Ovary (tissue), 9 donors: ENCODE data around the gene SDCCAG8. TPM values are rescaled to one million over a fixed set of nuclear protein-coding genes. Genes with fewer than 3 reads are reported as not detected.

Source experiments
- DNase-seq, 5 donors: peaks; one replicate each; pipeline ENCODE4 v3.0.0-alpha.2; 2019 to 2020
- H3K27ac ChIP-seq, 2 donors: fragments of 200-600 bp; one replicate each; pipeline versions ENCODE4 v1.5.1 to v1.8.0; 2019 to 2022
- H3K27me3 ChIP-seq: fragments of 200-600 bp; one replicate; pipeline ENCODE4 v1.8.0; 2022
- H3K36me3 ChIP-seq: fragments of 200-600 bp; sonication (generic); one replicate; pipeline ENCODE4 v1.5.1; 2019
- H3K4me1 ChIP-seq: one replicate; pipeline ENCODE4 v1.8.1; 2013; ENCODE audit warnings: mild to moderate bottlenecking, moderate library complexity; ENCODE audit not compliant: insufficient read depth
- H3K4me3 ChIP-seq: fragments of 200-600 bp; sonication (generic); one replicate; pipeline ENCODE4 v1.5.1; 2017
- H3K9me3 ChIP-seq, 2 donors: fragments of 200-600 bp in 1 of 2; sonication (generic) in 1 of 2; one replicate each; pipeline versions ENCODE4 v1.5.1 to v1.8.1; 2013 to 2019; ENCODE audit warnings: mild to moderate bottlenecking in 1 of 2, moderate library complexity in 1 of 2
- EP300 ChIP-seq: sonication (generic); formaldehyde crosslinking; IDR thresholded peaks from one replicate; pipeline ENCODE4 v1.6.1; 2017; ENCODE audit warnings: antibody characterized with exemption
- POLR2A ChIP-seq: fragments of 450-650 bp; IDR thresholded peaks from one replicate; pipeline ENCODE4 v1.6.1; 2017; ENCODE audit warnings: antibody characterized with exemption, mild to moderate bottlenecking, moderate library complexity
- WGBS, 3 donors: extraction: QIAGEN DNeasy Blood & Tissue Kit in 1 of 3; methylation state at CpG; one replicate each; pipeline versions ENCODE4 v1.1.5 to v1.1.7; 2013 to 2017; 5-methylcytosine and 5-hydroxymethylcytosine counted together
- intact Hi-C, 4 donors: fragments of 100-400 bp; cut with DNase I; formaldehyde crosslinking; loops; one replicate each; pipeline versions ENCODE4 v1.11.0 to v1.15.1; 2022 to 2023
- polyA plus RNA-seq, 2 donors: library from polyadenylated mRNA; stranded (reverse); fragments of 200-250 nt in 1 of 2; fragments of 350-450 nt in 1 of 2; fragmentation: Illumina TruSeq in 1 of 2; extraction: RNeasy Lipid Tissue Mini Kit (QIAGEN cat#74804) in 1 of 2; gene quantifications; one replicate each; pipeline ENCODE4 v1.2.3, GENCODE V29; 2013 to 2014
- total RNA-seq, 7 donors: library from RNA; depleted of rRNA in 2 of 7; stranded (reverse); fragments of >200 nt in 2 of 7; fragmentation: NEBNext Ultra II Directional in 3 of 7; extraction: Animal tissue kit (Norgen Biotek cat#: 25700) in 3 of 7; gene quantifications; one replicate each; pipeline versions ENCODE4 v1.1.0 to v1.2.4, GENCODE V29; 2016 to 2023
- TF ChIP-seq, protein P1 (sequence below), 3 donors: fragments of 450-650 bp in 2 of 3; fragments of 200-600 bp in 1 of 3; IDR thresholded peaks; one replicate each; pipeline versions ENCODE4 v1.5.1 to v1.8.0; 2016 to 2022; ENCODE audit warnings: antibody characterized with exemption in 3 of 3, mild to moderate bottlenecking in 1 of 3
- donor health status: DM: no; HTN: no; CAD: no; lungs with moderate emphysema.
- donor health status: DM: no; HTN: no; CAD: no.
- donor health status: Bipolar disorder and iron deficiency.
- donor health status: DM: yes; HTN: yes; CAD: no.
- donor health status: DM: no; HTN: no; CAD: no.
- donor health status: DM: yes; HTN: yes; CAD: no.

SDCCAG8 gene
- total and polyA plus RNA-seq, 9 donors: 19.8 to 45.9 (median 30.6) TPM

DNA sequence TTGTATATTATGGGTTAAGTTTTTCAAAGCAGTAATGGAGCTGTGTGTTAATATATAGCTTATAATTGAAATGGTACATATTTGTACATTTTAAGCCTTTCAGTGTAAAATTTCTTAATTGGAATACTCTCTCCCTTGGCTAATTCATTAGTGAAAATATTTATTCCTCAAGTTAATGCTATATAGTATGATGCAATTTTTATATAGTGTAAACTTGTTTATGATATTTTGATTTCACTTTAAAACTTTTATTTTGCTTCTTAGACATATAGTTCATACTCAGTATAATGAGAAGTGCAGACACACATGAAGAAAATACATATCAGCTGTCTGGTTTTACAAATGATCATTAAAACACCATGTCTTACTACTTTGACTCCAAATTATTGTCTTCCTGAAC is 140.6 kb downstream of the SDCCAG8 start:
- no peak overlapping the region for H3K27ac ChIP-seq
- DNase-seq: no peak
- no peaks in the 10 kb centered on the region for H3K27me3 ChIP-seq
- intact Hi-C loops: no loop called here
- no peaks in the 10 kb centered on the region for H3K9me3 ChIP-seq
- H3K4me1 ChIP-seq: no peaks in the 10 kb centered on the region
- H3K36me3 ChIP-seq: no peaks in the 10 kb centered on the region
- H3K4me3 ChIP-seq: no peak overlapping the region
- TF ChIP-seq EP300 (no peak), POLR2A (no peak)
- TF ChIP-seq, protein P1, sequence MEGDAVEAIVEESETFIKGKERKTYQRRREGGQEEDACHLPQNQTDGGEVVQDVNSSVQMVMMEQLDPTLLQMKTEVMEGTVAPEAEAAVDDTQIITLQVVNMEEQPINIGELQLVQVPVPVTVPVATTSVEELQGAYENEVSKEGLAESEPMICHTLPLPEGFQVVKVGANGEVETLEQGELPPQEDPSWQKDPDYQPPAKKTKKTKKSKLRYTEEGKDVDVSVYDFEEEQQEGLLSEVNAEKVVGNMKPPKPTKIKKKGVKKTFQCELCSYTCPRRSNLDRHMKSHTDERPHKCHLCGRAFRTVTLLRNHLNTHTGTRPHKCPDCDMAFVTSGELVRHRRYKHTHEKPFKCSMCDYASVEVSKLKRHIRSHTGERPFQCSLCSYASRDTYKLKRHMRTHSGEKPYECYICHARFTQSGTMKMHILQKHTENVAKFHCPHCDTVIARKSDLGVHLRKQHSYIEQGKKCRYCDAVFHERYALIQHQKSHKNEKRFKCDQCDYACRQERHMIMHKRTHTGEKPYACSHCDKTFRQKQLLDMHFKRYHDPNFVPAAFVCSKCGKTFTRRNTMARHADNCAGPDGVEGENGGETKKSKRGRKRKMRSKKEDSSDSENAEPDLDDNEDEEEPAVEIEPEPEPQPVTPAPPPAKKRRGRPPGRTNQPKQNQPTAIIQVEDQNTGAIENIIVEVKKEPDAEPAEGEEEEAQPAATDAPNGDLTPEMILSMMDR (IDR thresholded peaks at IDR 0.05): no peak

DNA sequence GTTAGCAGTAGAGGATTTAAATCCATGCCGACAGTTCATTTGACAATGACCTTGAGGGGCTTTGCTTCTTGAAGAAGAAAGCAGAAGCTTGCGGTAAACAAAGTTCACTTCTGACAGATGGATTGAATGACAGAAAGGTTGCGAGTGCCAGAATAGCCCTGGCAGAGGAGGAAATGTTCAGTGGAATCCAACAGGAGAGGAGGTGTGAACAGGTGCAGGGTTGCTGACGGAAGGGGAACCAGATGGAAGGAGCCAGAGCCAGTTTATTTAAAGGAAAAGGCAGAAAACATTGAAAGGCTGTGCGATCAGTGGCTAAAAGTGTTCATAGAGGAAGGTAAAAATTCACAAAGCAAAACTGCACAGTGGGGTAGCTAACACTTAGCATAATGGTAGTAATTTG is 141.0 kb downstream of the SDCCAG8 start:
- H3K27ac ChIP-seq: no peak overlapping the region
- no peaks in the 10 kb centered on the region for H3K27me3 ChIP-seq
- H3K4me1 ChIP-seq: no peaks in the 10 kb centered on the region
- no peaks in the 10 kb centered on the region for H3K36me3 ChIP-seq
- intact Hi-C loops: no loop called here
- WGBS, 3 donors: 93 to 95% (median 95%) methylated on average over 5 of the region's 5 CpGs
- no peak overlapping the region for H3K4me3 ChIP-seq
- H3K9me3 ChIP-seq: no peaks in the 10 kb centered on the region
- DNase-seq: no peak
- TF ChIP-seq EP300: no peak
- TF ChIP-seq, protein P1 (IDR thresholded peaks at IDR 0.05): no peak
- no peak for TF ChIP-seq POLR2A

DNA sequence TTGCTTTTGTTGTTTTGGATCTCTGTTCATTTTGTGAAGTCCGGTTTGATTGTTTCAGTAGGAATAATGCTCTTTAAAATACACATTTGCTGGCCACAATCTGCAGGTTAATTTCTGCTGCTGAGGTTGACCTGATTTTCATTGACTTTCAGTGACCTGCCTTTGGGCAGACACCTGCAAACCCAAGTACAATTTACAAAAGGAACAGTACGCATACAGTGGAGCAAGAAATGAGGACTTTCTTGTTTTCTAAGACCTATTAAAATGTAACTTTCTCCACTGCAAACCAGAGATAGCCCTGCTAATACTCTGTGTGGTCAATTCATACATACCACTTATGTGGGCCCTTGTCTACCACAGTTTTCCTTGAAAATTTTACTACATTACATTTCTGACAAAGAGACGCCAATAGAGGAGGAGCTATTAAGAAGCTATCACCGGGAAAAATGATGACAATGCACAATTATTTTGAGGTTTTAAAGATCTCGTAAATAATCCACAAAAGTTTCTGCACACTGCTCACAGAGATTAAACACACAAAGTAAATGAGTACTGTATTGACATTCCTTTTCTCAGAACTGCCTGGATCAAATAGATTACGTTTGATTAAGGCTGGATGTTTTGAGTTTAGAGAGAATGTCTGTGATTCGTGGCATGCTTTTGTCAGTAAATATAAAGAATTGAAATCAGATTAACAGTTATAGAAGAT is 141.9 kb downstream of the SDCCAG8 start:
- no peaks in the 10 kb centered on the region for H3K27me3 ChIP-seq
- H3K36me3 ChIP-seq: no peaks in the 10 kb centered on the region
- no peak overlapping the region for H3K27ac ChIP-seq
- H3K4me1 ChIP-seq: no peaks in the 10 kb centered on the region
- H3K4me3 ChIP-seq: no peak overlapping the region
- 38 to 61% (median 45%) methylated on average over 7 of the region's 7 CpGs for WGBS, 3 donors
- no peaks in the 10 kb centered on the region for H3K9me3 ChIP-seq
- DNase-seq: no peak
- intact Hi-C loops: no loop called here
- TF ChIP-seq, protein P1 (IDR thresholded peaks at IDR 0.05): no peak
- TF ChIP-seq EP300 (no peak), POLR2A (no peak)

DNA sequence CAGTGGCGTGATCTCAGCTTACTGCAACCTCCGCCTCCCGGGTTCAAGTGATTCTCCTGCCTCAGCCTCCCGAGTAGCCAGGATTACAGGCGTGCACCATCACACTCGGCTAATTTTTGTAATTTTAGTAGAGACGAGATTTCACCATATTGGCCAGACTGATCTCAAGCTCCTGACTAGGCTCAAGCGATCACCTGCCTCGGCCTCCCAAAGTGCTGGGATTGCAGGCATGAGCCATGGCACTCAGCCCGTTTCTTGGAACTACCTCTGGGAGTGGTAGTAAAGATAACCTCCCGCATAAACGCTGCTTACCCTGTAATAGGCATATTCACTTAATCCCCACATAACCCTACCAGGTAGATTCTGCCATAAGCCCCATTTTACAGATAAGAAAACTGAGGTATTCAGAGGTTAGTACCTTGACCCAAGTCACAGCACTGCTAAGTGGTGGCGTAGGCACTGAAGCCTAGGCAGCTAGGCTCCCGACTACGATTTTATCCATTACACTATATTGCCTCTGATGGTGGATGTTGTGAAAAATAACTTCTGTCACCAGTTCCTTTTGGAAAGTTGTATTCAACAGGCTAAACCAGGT is 143.8 kb downstream of the SDCCAG8 start:
- WGBS, 3 donors: 97 to 98% (median 98%) methylated on average over 15 of the region's 15 CpGs
- TF ChIP-seq, protein P1 (IDR thresholded peaks at IDR 0.05): no peak
- no peak for TF ChIP-seq POLR2A
- no peak for TF ChIP-seq EP300
- H3K9me3 ChIP-seq: no peaks in the 10 kb centered on the region
- no peaks in the 10 kb centered on the region for H3K27me3 ChIP-seq
- no peak for DNase-seq
- H3K4me3 ChIP-seq: no peak overlapping the region
- intact Hi-C loops: no loop called here
- no peaks in the 10 kb centered on the region for H3K36me3 ChIP-seq
- H3K27ac ChIP-seq: no peak overlapping the region
- no peaks in the 10 kb centered on the region for H3K4me1 ChIP-seq
